OCI-LY3 (cell line): ENCODE results near the gene EHBP1.

ENCODE experiments used
- EZH2phosphoT487 ChIP-seq: fragments of 200-600 bp; shearing (Covaris generic); IDR thresholded peaks from 2 replicates; pipeline ENCODE4 v1.6.1; 2018; ENCODE audit warnings: antibody characterized with exemption, mixed run types, low read depth
- TF ChIP-seq, protein P1 (sequence below): fragments of 200-600, 300-600 bp; sonication (generic); IDR thresholded peaks from 2 replicates; pipeline ENCODE4 v1.5.1; 2014; ENCODE audit warnings: antibody characterized with exemption, low read length, low read depth

DNA sequence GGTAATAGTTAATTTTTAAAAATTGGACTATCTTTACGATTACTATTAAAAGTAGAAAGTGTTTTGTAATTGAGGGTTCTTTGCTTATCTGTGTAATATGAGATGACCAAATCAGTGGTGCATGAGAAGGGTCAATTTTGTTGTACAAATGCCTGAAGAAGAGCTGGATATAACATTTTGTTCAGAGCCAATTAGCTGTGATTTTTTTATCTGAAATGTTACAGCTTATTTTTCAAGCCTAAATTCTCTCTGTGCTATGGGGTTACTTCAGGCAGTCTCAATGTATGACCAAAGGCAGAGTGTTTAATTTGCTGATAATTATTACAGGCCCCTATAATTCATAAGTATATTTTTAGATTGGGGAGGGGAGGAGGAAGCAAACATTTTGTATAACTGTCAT is 386.9 kb downstream of the EHBP1 start:
- TF ChIP-seq, protein P1, sequence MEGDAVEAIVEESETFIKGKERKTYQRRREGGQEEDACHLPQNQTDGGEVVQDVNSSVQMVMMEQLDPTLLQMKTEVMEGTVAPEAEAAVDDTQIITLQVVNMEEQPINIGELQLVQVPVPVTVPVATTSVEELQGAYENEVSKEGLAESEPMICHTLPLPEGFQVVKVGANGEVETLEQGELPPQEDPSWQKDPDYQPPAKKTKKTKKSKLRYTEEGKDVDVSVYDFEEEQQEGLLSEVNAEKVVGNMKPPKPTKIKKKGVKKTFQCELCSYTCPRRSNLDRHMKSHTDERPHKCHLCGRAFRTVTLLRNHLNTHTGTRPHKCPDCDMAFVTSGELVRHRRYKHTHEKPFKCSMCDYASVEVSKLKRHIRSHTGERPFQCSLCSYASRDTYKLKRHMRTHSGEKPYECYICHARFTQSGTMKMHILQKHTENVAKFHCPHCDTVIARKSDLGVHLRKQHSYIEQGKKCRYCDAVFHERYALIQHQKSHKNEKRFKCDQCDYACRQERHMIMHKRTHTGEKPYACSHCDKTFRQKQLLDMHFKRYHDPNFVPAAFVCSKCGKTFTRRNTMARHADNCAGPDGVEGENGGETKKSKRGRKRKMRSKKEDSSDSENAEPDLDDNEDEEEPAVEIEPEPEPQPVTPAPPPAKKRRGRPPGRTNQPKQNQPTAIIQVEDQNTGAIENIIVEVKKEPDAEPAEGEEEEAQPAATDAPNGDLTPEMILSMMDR: no peak
- TF ChIP-seq EZH2phosphoT487: no peak
